GM12878 (cell line): ENCODE results near the gene BRAF. TPM values are rescaled to one million over a fixed set of nuclear protein-coding genes. Genes with fewer than 3 reads are reported as not detected.
"Not testable (repeated sequence)": the region's sequence is repeated elsewhere in the genome, so short reads cannot be mapped to it uniquely, and the experiment has no call there.

Source experiments
- ATAC-seq: fragments of 200-7000 bp; cut with Tn5 transposase; 3 replicates; pipeline ENCODE4 v1.9.1; 2020; ENCODE audit warnings: mild to moderate bottlenecking, moderate library complexity
- BruUV-seq: library from RNA; stranded (reverse); fragments of 400-500 nt; replicated peaks from 2 replicates; lab custom pipeline; 2021; lab: Mats Ljungman, UMichigan
- CTCF ChIA-PET: fragments of 300-600 bp; sonication (Branson Sonifier 250); formaldehyde crosslinking; extraction: SDS; loops from one replicate; lab custom pipeline; 2021; ENCODE audit warnings: inconsistent platforms; lab: Yijun Ruan, JAX
- POLR2A ChIA-PET: fragments of 350-600 bp; formaldehyde crosslinking; extraction: SDS; loops from one replicate; lab custom pipeline; 2021; ENCODE audit warnings: inconsistent platforms; lab: Charles Lee
- RAD21 ChIA-PET: fragments of 300-600 bp; sonication (Branson Sonifier 250); formaldehyde crosslinking; loops from one replicate; lab custom pipeline; 2023; ENCODE audit warnings: antibody characterized with exemption; ENCODE audit not compliant: unreplicated experiment; lab: Charles Lee
- SMC1A ChIA-PET: fragments of 300-600 bp; sonication (Branson Sonifier 250); formaldehyde crosslinking; loops from one replicate; lab custom pipeline; 2023; ENCODE audit not compliant: unreplicated experiment, uncharacterized antibody; lab: Charles Lee
- DNase-seq: peaks from one replicate; pipeline ENCODE4 v3.0.0-alpha.2; 2011; ENCODE audit warnings: low read depth, low spot score
- FAIRE-seq: peaks from 3 replicates; lab custom pipeline; 2011; peaks lifted over from hg19 to GRCh38; lab: Jason Lieb, UNC
- H2AFZ ChIP-seq: 2 replicates; pipeline ENCODE4 v1.6.0; 2011; ENCODE audit warnings: low read depth, low read length, control low read depth; ENCODE audit not compliant: control insufficient read depth
- H3K27ac ChIP-seq: 2 replicates; pipeline ENCODE4 v1.5.1; 2011; ENCODE audit warnings: control low read depth; ENCODE audit not compliant: control insufficient read depth, insufficient read depth
- H3K27me3 ChIP-seq, 2 experiments: replicated peaks in 1 of 2; 2 replicates each; pipeline versions ENCODE4 v1.6.0 to v1.6.1; 2011; ENCODE audit warnings: low read length in 1 of 2; ENCODE audit not compliant: control insufficient read depth in 2 of 2, insufficient read depth in 2 of 2
- H3K36me3 ChIP-seq, 2 experiments: 2 replicates each; pipeline ENCODE4 v1.5.1; 2011; ENCODE audit warnings: low read length in 1 of 2; ENCODE audit not compliant: control insufficient read depth in 2 of 2, insufficient read depth in 2 of 2
- H3K4me1 ChIP-seq: 2 replicates; pipeline ENCODE4 v1.6.1; 2011; ENCODE audit warnings: mild to moderate bottlenecking, low read length, moderate library complexity, mixed read lengths; ENCODE audit not compliant: control insufficient read depth, insufficient read depth
- H3K4me2 ChIP-seq: 2 replicates; pipeline ENCODE4 v1.6.0; 2011; ENCODE audit warnings: control low read depth; ENCODE audit not compliant: control insufficient read depth, insufficient read depth
- H3K4me3 ChIP-seq: fragments of 200-600 bp; sonication (generic); 2 replicates; pipeline ENCODE4 v1.5.1; 2016
- H3K79me2 ChIP-seq: 2 replicates; pipeline ENCODE4 v1.6.0; 2011; ENCODE audit warnings: low read length; ENCODE audit not compliant: control insufficient read depth, insufficient read depth
- H3K9ac ChIP-seq: 2 replicates; pipeline ENCODE4 v1.8.0; 2011; ENCODE audit warnings: low read length, control low read depth, mixed read lengths; ENCODE audit not compliant: control insufficient read depth, insufficient read depth
- H3K9me3 ChIP-seq: replicated peaks from 3 replicates; pipeline ENCODE4 v1.5.1; 2011; ENCODE audit warnings: mild to moderate bottlenecking, low read length; ENCODE audit not compliant: control insufficient read depth, insufficient read depth
- H4K20me1 ChIP-seq: 2 replicates; pipeline ENCODE4 v1.6.0; 2011; ENCODE audit not compliant: control insufficient read depth, insufficient read depth
- BMI1 ChIP-seq: fragments of 450-650 bp; IDR thresholded peaks from 2 replicates; pipeline ENCODE4 v1.6.1; 2016; ENCODE audit warnings: mild to moderate bottlenecking, moderate library complexity, borderline replicate concordance
- CHD2 ChIP-seq: IDR thresholded peaks from 2 replicates; pipeline ENCODE4 v1.6.1; 2011; ENCODE audit warnings: low read depth, low read length, improper control_type of control experiment, borderline replicate concordance
- ELK1 ChIP-seq: IDR thresholded peaks from 2 replicates; pipeline ENCODE4 v1.6.1; 2012; ENCODE audit warnings: low read depth, low read length, improper control_type of control experiment
- RELA ChIP-seq: fragments of 450-650 bp; IDR thresholded peaks from 2 replicates; pipeline ENCODE4 v1.8.0; 2014; ENCODE audit warnings: borderline replicate concordance; ENCODE audit not compliant: partially characterized antibody
- WGBS: methylation state at CpG from one replicate; pipeline ENCODE4 v1.1.6; 2016; ENCODE audit warnings: low lambda C conversion rate; ENCODE audit not compliant: insufficient replicate concordance, insufficient coverage; ENCODE audit errors: missing lambda C conversion rate; 5-methylcytosine and 5-hydroxymethylcytosine counted together
- in situ Hi-C: fragments of 300-500 bp; cut with MboI; formaldehyde crosslinking; loops from 9 replicates; pipeline ENCODE4 v1.14.3; 2018; ENCODE audit warnings: mixed read lengths
- intact Hi-C: fragments of 100-400 bp; cut with micrococcal nuclease; formaldehyde crosslinking; loops from one replicate; pipeline ENCODE4 v1.14.2; 2022; ENCODE audit not compliant: unreplicated experiment
- polyA plus RNA-seq, 11 experiments: library from polyadenylated mRNA; depleted of rRNA in 4 of 11; unstranded in 6 of 11; stranded (reverse) in 5 of 11; fragments of >200 nt; fragmentation: Nextera tagmentation in 4 of 11; fragmentation: Illumina TruSeq in 1 of 11; extraction: Ambion mirVana in 4 of 11; extraction: Trizol in 1 of 11; gene quantifications; 1 replicate in 1 of 11; 2 replicates in 10 of 11; pipeline versions ENCODE4 v1.2.1 to v1.2.3, GENCODE V29; 2011 to 2016; ENCODE audit warnings: inconsistent platforms in 2 of 11, missing spikeins in 2 of 11, low read depth in 1 of 11
- total RNA-seq, 4 experiments: library from RNA; depleted of rRNA in 3 of 4; stranded (reverse); fragments of >200 nt in 3 of 4; fragmentation: Illumina TruSeq in 1 of 4; extraction: Trizol in 1 of 4; gene quantifications; 2 replicates each; pipeline versions ENCODE4 v1.2.1 to v1.2.3, GENCODE V29; 2013 to 2021

BRAF gene
- total and polyA plus RNA-seq, 10 of the 15 experiments (the other 5 are each of a cell fraction or from before 2014, with no cell fraction given) = 2.6 to 31.0 (median 10.6) TPM

- ATAC-seq (no peak), FAIRE-seq (no peak), DNase-seq (no peak)
- SMC1A ChIA-PET = interaction anchor here (1.1 kb wide), 1 partner anchor 12 kb away, joined by 3 read pairs; no protein-coding TSS in a partner anchor
- WGBS = 19% methylated on average over 2 of the region's 2 CpGs
- POLR2A ChIA-PET = no interaction called here
- Histone ChIP-seq H3K4me1 (no peaks in the 10 kb centered on the region), H4K20me1 (no peaks in the 10 kb centered on the region), H3K4me2 (no peak overlapping the region), H3K27ac (no peak overlapping the region), H3K36me3 (no peaks in the 10 kb centered on the region), H2AFZ (no peak overlapping the region), H3K79me2 (no peaks in the 10 kb centered on the region), H3K27me3 (no peaks in the 10 kb centered on the region)
- in situ Hi-C loops (no loop called here), intact Hi-C loops (no loop called here)
- RAD21 ChIA-PET = no interaction called here
- CTCF ChIA-PET = no interaction called here
- TF ChIP-seq BMI1 (no peak), CHD2 (no peak), ELK1 (no peak), RELA (no peak)
- TF ChIP-seq, all 136 proteins: peak for 0
- Histone ChIP-seq H3K9ac (no peak overlapping the region), H3K4me3 (no peak overlapping the region), H3K9me3 (no peaks in the 10 kb centered on the region)
- BruUV-seq = no TSS peak
Measured at GRCh38 chr7:140945940-140946339, 21.2 kb upstream of the BRAF start.

DNA sequence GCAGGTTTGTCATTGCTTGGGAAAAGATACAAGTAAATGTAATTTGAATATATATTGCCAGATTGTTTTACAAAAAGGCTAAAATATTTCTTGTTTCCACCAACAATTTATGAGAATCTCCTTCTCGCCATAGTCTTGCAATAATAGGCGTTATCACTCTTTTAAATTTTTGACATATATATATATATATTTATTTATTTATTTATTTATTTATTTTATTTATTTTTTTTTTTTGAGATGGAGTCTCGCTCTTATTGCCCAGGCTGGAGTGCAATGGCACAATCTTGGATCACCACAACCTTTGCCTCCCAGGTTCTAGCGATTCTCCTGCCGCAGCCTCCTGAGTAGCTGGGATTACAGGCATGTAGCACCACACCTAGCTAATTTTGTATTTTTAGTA, 17.5 kb upstream of the BRAF start:
- WGBS = 76% methylated on average over 5 of the region's 5 CpGs
- not testable (repeated sequence) for H3K79me2 ChIP-seq

More for the DNA sequence above, 17.5 kb upstream of the BRAF start:
- H3K9ac ChIP-seq, H3K9me3 ChIP-seq, intact Hi-C loops, H3K4me1 ChIP-seq, H3K4me2 ChIP-seq, H3K27me3 ChIP-seq, RAD21 ChIA-PET, DNase-seq, BruUV-seq, in situ Hi-C loops, H3K27ac ChIP-seq, FAIRE-seq, H3K36me3 ChIP-seq, H3K4me3 ChIP-seq, SMC1A ChIA-PET, ATAC-seq, CTCF ChIA-PET, H2AFZ ChIP-seq, H4K20me1 ChIP-seq: not testable (repeated sequence)
- POLR2A ChIA-PET = interaction anchor here (0.6 kb wide), 1 partner anchor 9 kb away, joined by 3 read pairs; no protein-coding TSS in a partner anchor
